ENCODE results near the gene EPS15. TPM values are rescaled to one million over a fixed set of nuclear protein-coding genes. Genes with fewer than 3 reads are reported as not detected.
"Not testable (repeated sequence)": the region's sequence is repeated elsewhere in the genome, so short reads cannot be mapped to it uniquely, and the experiment has no call there.

Gene EPS15
- total RNA-seq, 2 experiments from 2014 or later, result 59.6 to 61.6 TPM

- POLR2A ChIA-PET, result not testable (repeated sequence)
These were observed 109.1 kb downstream of the EPS15 start for GRCh38 chr1:51409755-51410541.

GRCh38 chr1:51392241-51392640 lies 126.8 kb downstream of the EPS15 start:
- Mint-ChIP-seq H3K4me3 (no peak overlapping the region), H3K36me3 (ENCODE audit: low read depth) (peaks cover 44% of the 10 kb centered on the region), H3K27ac (no peak overlapping the region), H3K27me3 (no peaks in the 10 kb centered on the region), H3K4me1 (no peaks in the 10 kb centered on the region), H3K9me3 (ENCODE audit: low read depth) (peaks cover 2% of the 10 kb centered on the region)
- CTCF ChIA-PET, result interaction anchor here (2.2 kb wide), 1 partner anchor 31 kb away, joined by 5 read pairs; no protein-coding TSS in a partner anchor
- intact Hi-C loops (cut with DNase I, micrococcal nuclease), result no loop called here
- DNase-seq (no peak), ATAC-seq (no peak)
- POLR2A ChIA-PET, result no interaction called here

More at GRCh38 chr1:51409755-51410541, 109.1 kb downstream of the EPS15 start:
- peaks cover 47% of the 10 kb centered on the region for H3K36me3 Mint-ChIP-seq (ENCODE audit: low read depth)
- H3K27me3 Mint-ChIP-seq; H3K4me1 Mint-ChIP-seq; DNase-seq; H3K27ac Mint-ChIP-seq; H3K9me3 Mint-ChIP-seq (ENCODE audit: low read depth); ATAC-seq; intact Hi-C loops (cut with DNase I, micrococcal nuclease); CTCF ChIA-PET; H3K4me3 Mint-ChIP-seq: not testable (repeated sequence)

- H3K4me1 Mint-ChIP-seq; POLR2A ChIA-PET; ATAC-seq; H3K27ac Mint-ChIP-seq; H3K27me3 Mint-ChIP-seq; H3K9me3 Mint-ChIP-seq (ENCODE audit: low read depth); H3K4me3 Mint-ChIP-seq; DNase-seq; CTCF ChIA-PET; intact Hi-C loops (cut with DNase I, micrococcal nuclease): not testable (repeated sequence)
- H3K36me3 Mint-ChIP-seq (ENCODE audit: low read depth), result peaks cover 48% of the 10 kb centered on the region
These were observed 128.4 kb downstream of the EPS15 start for GRCh38 chr1:51390641-51391040.

DNA sequence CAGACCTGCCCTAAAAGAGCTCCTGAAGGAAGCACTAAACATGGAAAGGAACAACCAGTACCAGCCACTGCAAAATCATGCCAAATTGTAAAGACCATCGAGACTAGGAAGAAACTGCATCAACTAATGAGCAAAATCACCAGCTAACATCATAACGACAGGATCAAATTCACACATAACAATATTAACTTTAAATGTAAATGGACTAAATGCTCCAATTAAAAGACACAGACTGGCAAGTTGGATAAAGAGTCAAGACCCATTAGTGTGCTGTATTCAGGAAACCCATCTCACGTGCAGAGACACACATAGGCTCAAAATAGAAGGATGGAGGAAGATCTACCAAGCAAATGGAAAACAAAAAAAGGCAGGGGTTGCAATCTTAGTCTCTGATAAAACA lies 131.8 kb downstream of the EPS15 start:
- ATAC-seq; DNase-seq; H3K4me1 Mint-ChIP-seq; intact Hi-C loops (cut with DNase I, micrococcal nuclease); POLR2A ChIA-PET; H3K9me3 Mint-ChIP-seq (ENCODE audit: low read depth); H3K4me3 Mint-ChIP-seq; H3K27ac Mint-ChIP-seq; CTCF ChIA-PET; H3K27me3 Mint-ChIP-seq: not testable (repeated sequence)
- H3K36me3 Mint-ChIP-seq (ENCODE audit: low read depth), result peaks cover 59% of the 10 kb centered on the region

GRCh38 chr1:51386259-51386658 lies 132.8 kb downstream of the EPS15 start:
- POLR2A ChIA-PET; H3K9me3 Mint-ChIP-seq (ENCODE audit: low read depth); H3K27ac Mint-ChIP-seq; DNase-seq; intact Hi-C loops (cut with DNase I, micrococcal nuclease); ATAC-seq; H3K4me3 Mint-ChIP-seq; H3K4me1 Mint-ChIP-seq; H3K27me3 Mint-ChIP-seq: not testable (repeated sequence)
- CTCF ChIA-PET, result interaction anchor here (0.6 kb wide), 1 partner anchor 446 kb away, joined by 4 read pairs; no protein-coding TSS in a partner anchor
- H3K36me3 Mint-ChIP-seq (ENCODE audit: low read depth), result peaks cover 53% of the 10 kb centered on the region

GRCh38 chr1:51385776-51386175 lies 133.3 kb downstream of the EPS15 start:
- no peaks in the 10 kb centered on the region for H3K27me3 Mint-ChIP-seq
- peaks cover 56% of the 10 kb centered on the region for H3K36me3 Mint-ChIP-seq (ENCODE audit: low read depth)
- H3K27ac Mint-ChIP-seq, result no peak overlapping the region
- POLR2A ChIA-PET, result no interaction called here
- DNase-seq, result no peak
- H3K4me1 Mint-ChIP-seq, result no peaks in the 10 kb centered on the region
- H3K9me3 Mint-ChIP-seq (ENCODE audit: low read depth), result peaks cover 8% of the 10 kb centered on the region
- CTCF ChIA-PET, result interaction anchor here (0.6 kb wide), 1 partner anchor 446 kb away, joined by 4 read pairs; no protein-coding TSS in a partner anchor
- H3K4me3 Mint-ChIP-seq, result no peak overlapping the region
- ATAC-seq, result no peak
- intact Hi-C loops (cut with DNase I, micrococcal nuclease), result no loop called here

DNA sequence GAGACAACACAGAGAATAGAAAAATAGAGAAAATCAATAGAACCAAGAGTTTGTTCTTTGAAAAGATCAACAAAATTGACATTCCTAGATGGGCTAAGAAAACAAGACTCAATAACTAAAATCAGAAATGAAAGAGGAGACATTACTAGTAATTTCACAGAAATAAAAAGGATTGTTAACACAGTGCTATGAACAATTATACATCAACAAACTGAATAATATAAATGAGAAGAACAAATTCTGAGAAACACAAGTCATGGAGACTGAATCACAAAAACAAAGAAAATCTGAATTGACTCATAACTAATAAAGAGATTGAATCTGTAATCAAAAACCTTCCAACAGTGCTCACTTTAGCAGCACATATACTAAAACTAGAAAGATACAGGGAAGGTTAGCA lies 137.1 kb downstream of the EPS15 start:
- no peak for DNase-seq
- Mint-ChIP-seq H3K27ac (no peak overlapping the region), H3K27me3 (no peaks in the 10 kb centered on the region), H3K36me3 (ENCODE audit: low read depth) (peaks cover 64% of the 10 kb centered on the region), H3K4me1 (no peaks in the 10 kb centered on the region), H3K9me3 (ENCODE audit: low read depth) (peaks cover 8% of the 10 kb centered on the region), H3K4me3 (no peak overlapping the region)
- intact Hi-C loops (cut with DNase I, micrococcal nuclease), result no loop called here
- CTCF ChIA-PET, result no interaction called here
- POLR2A ChIA-PET, result no interaction called here
- ATAC-seq, result peak; percentile 16

- no peak for ATAC-seq
- Mint-ChIP-seq H3K4me3 (no peak overlapping the region), H3K9me3 (ENCODE audit: low read depth) (peaks cover 5% of the 10 kb centered on the region), H3K36me3 (ENCODE audit: low read depth) (peaks cover 55% of the 10 kb centered on the region), H3K27me3 (no peaks in the 10 kb centered on the region), H3K27ac (no peak overlapping the region), H3K4me1 (no peaks in the 10 kb centered on the region)
- DNase-seq, result no peak
- ChIA-PET CTCF (no interaction called here), POLR2A (no interaction called here)
- intact Hi-C loops (cut with DNase I, micrococcal nuclease), result no loop called here
These were observed 138.1 kb downstream of the EPS15 start for GRCh38 chr1:51380936-51381335.

- H3K4me1 Mint-ChIP-seq, result no peaks in the 10 kb centered on the region
- H3K27ac Mint-ChIP-seq, result no peak overlapping the region
- H3K36me3 Mint-ChIP-seq (ENCODE audit: low read depth), result peaks cover 40% of the 10 kb centered on the region
- H3K9me3 Mint-ChIP-seq (ENCODE audit: low read depth), result peaks cover 2% of the 10 kb centered on the region
- DNase-seq, result no peak
- ChIA-PET CTCF (no interaction called here), POLR2A (no interaction called here)
- intact Hi-C loops (cut with DNase I, micrococcal nuclease), result loop anchor here in 1 of 2 experiments (10.0 kb wide), 1 partner anchor 726 kb away; no protein-coding TSS in a partner anchor
- ATAC-seq, result no peak
- no peak overlapping the region for H3K4me3 Mint-ChIP-seq
- no peaks in the 10 kb centered on the region for H3K27me3 Mint-ChIP-seq
These were observed 140.2 kb downstream of the EPS15 start for GRCh38 chr1:51378871-51379270.

DNA sequence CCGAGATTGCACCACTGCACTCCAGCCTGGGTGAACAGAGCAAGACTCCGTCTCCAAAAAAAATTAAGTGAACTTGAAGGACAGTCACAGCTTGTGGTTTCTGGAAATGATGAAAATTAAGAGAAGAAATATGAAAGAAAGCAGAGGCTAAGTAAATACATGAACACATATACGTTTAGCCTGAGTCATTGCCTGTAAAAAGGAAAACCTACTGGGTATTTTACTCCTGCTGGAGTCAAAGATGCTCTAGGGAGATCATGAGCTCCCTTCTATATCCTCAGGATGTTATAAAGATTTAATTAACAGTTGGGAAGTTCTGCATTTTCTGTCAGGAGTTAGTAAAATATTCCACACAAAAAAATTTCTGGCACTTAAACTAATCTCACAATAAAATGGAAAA lies 145.2 kb downstream of the EPS15 start:
- POLR2A ChIA-PET, result no interaction called here
- Mint-ChIP-seq H3K4me1 (no peaks in the 10 kb centered on the region), H3K27me3 (no peaks in the 10 kb centered on the region), H3K9me3 (ENCODE audit: low read depth) (no peaks in the 10 kb centered on the region), H3K4me3 (no peak overlapping the region), H3K36me3 (ENCODE audit: low read depth) (peaks cover 25% of the 10 kb centered on the region), H3K27ac (no peak overlapping the region)
- CTCF ChIA-PET, result no interaction called here
- intact Hi-C loops (cut with DNase I, micrococcal nuclease), result loop anchor here in 1 of 2 experiments (10.0 kb wide), 1 partner anchor 731 kb away; no protein-coding TSS in a partner anchor
- DNase-seq (no peak), ATAC-seq (no peak)

GRCh38 chr1:51372561-51372960 lies 146.5 kb downstream of the EPS15 start:
- no peaks in the 10 kb centered on the region for H3K4me1 Mint-ChIP-seq
- H3K27ac Mint-ChIP-seq, result no peak overlapping the region
- DNase-seq (no peak), ATAC-seq (no peak)
- ChIA-PET CTCF (interaction anchor here (0.6 kb wide), 1 partner anchor 269 kb away, joined by 4 read pairs; no protein-coding TSS in a partner anchor), POLR2A (no interaction called here)
- H3K4me3 Mint-ChIP-seq, result no peak overlapping the region
- H3K27me3 Mint-ChIP-seq, result no peaks in the 10 kb centered on the region
- intact Hi-C loops (cut with DNase I, micrococcal nuclease), result loop anchor here in 1 of 2 experiments (10.0 kb wide), 1 partner anchor 732 kb away; no protein-coding TSS in a partner anchor
- no peaks in the 10 kb centered on the region for H3K9me3 Mint-ChIP-seq (ENCODE audit: low read depth)
- peaks cover 21% of the 10 kb centered on the region for H3K36me3 Mint-ChIP-seq (ENCODE audit: low read depth)

DNA sequence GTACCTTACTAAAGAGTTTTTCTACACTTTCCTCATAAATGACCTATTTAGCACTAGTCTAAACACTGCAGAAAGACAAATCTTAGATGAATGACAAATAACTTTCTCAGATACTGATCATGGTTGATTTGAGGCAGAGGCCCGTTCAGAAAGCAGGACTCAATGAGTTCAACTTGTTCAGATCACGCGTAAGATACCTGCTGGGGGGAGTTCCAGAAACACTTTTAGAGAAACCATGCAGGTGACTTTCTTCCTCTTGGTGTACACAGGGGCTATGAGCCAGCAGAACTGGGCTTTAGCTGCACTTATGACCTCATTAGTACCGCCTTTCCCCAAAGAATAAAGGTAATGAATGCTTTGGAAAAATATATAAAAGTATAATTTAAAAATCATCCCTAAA lies 149.9 kb downstream of the EPS15 start:
- H3K27me3 Mint-ChIP-seq, result no peaks in the 10 kb centered on the region
- ATAC-seq (no peak), DNase-seq (no peak)
- ChIA-PET CTCF (no interaction called here), POLR2A (no interaction called here)
- H3K27ac Mint-ChIP-seq, result no peak overlapping the region
- H3K4me3 Mint-ChIP-seq, result no peak overlapping the region
- no peaks in the 10 kb centered on the region for H3K9me3 Mint-ChIP-seq (ENCODE audit: low read depth)
- H3K4me1 Mint-ChIP-seq, result no peaks in the 10 kb centered on the region
- intact Hi-C loops (cut with DNase I, micrococcal nuclease), result no loop called here
- peaks cover 17% of the 10 kb centered on the region for H3K36me3 Mint-ChIP-seq (ENCODE audit: low read depth)
